Astrocyte (in vitro differentiated cells and primary cell): Measurements from ENCODE around the gene NDFIP1.
A peak's percentile ranks its signal among the peaks of the same experiment; 100 is the strongest.

Experiments
- EZH2 ChIP-seq: IDR thresholded peaks from 2 replicates; pipeline ENCODE4 v1.6.1; 2012; ENCODE audit warnings: mild to moderate bottlenecking, low read length, inconsistent platforms; ENCODE audit not compliant: insufficient read depth
- TF ChIP-seq, protein P1 (sequence below): IDR thresholded peaks from 2 replicates; pipeline ENCODE4 v1.5.1; 2011; ENCODE audit warnings: low read depth, mild to moderate bottlenecking, inconsistent platforms, low read length, moderate library complexity; ENCODE audit not compliant: insufficient read depth

- TF ChIP-seq, protein P1, sequence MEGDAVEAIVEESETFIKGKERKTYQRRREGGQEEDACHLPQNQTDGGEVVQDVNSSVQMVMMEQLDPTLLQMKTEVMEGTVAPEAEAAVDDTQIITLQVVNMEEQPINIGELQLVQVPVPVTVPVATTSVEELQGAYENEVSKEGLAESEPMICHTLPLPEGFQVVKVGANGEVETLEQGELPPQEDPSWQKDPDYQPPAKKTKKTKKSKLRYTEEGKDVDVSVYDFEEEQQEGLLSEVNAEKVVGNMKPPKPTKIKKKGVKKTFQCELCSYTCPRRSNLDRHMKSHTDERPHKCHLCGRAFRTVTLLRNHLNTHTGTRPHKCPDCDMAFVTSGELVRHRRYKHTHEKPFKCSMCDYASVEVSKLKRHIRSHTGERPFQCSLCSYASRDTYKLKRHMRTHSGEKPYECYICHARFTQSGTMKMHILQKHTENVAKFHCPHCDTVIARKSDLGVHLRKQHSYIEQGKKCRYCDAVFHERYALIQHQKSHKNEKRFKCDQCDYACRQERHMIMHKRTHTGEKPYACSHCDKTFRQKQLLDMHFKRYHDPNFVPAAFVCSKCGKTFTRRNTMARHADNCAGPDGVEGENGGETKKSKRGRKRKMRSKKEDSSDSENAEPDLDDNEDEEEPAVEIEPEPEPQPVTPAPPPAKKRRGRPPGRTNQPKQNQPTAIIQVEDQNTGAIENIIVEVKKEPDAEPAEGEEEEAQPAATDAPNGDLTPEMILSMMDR = peak; percentile 2
- TF ChIP-seq EZH2 = no peak
Observed at GRCh38 chr5:142110046-142110531, 1.5 kb downstream of the NDFIP1 start.
